GM12875 (cell line): ENCODE data around the gene DBR1.

ENCODE experiments used
- H3K4me3 ChIP-seq: one replicate; pipeline ENCODE4 v1.5.1; 2011; ENCODE audit warnings: low read depth, low read length, control low read depth
- TF ChIP-seq, protein P1 (sequence below): IDR thresholded peaks from 2 replicates; pipeline ENCODE4 v1.5.1; 2011; ENCODE audit warnings: low read depth, mild to moderate bottlenecking, control low read depth, inconsistent platforms, low read length, moderate library complexity, borderline replicate concordance; ENCODE audit not compliant: insufficient read depth

Gene DBR1

DNA sequence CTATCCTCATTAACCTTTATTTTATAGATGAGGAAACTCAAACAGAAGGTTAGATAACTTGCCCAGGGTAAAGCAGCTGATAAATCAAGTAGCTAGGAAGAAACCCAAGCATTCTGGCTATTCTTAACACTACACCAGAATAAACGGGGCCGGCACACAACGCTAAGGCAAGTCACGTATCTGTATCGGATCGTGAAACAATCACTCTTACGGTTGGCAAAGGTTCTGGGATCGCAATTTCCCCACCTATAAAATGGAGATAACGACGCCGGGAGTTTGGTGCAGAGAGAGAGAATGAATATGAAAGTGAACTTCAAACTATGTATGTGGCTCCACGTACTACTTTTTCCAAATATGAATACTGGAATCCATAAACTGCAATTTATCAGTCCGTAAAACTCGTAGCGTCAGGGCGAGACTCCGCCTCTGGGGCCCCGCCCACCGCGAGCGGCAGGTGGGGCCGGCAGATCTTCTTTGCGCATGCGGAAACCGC lies 12.1 kb upstream of the DBR1 start:
- peak overlapping the region; percentile 94 for H3K4me3 ChIP-seq
- TF ChIP-seq, protein P1, sequence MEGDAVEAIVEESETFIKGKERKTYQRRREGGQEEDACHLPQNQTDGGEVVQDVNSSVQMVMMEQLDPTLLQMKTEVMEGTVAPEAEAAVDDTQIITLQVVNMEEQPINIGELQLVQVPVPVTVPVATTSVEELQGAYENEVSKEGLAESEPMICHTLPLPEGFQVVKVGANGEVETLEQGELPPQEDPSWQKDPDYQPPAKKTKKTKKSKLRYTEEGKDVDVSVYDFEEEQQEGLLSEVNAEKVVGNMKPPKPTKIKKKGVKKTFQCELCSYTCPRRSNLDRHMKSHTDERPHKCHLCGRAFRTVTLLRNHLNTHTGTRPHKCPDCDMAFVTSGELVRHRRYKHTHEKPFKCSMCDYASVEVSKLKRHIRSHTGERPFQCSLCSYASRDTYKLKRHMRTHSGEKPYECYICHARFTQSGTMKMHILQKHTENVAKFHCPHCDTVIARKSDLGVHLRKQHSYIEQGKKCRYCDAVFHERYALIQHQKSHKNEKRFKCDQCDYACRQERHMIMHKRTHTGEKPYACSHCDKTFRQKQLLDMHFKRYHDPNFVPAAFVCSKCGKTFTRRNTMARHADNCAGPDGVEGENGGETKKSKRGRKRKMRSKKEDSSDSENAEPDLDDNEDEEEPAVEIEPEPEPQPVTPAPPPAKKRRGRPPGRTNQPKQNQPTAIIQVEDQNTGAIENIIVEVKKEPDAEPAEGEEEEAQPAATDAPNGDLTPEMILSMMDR: no peak

DNA sequence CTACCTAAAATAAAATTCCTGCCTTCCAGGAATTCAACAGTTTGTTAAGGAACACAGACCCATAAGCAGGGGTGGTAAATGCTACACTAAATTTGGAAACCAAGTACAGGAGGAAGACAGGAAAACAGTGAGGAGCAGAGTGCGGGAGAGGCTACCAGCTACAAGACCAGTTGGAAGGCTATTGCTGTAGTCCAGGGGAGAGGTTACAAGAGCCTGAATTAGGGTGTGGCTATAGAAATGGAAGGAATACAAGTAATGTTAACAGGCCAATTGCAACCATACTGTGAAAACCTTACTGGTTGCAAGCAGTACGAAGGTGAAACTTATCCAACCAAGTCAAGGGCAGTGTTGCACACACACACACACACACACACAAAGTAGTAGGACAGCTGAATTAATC lies 11.5 kb upstream of the DBR1 start:
- no peak overlapping the region for H3K4me3 ChIP-seq
- TF ChIP-seq, protein P1: no peak

DNA sequence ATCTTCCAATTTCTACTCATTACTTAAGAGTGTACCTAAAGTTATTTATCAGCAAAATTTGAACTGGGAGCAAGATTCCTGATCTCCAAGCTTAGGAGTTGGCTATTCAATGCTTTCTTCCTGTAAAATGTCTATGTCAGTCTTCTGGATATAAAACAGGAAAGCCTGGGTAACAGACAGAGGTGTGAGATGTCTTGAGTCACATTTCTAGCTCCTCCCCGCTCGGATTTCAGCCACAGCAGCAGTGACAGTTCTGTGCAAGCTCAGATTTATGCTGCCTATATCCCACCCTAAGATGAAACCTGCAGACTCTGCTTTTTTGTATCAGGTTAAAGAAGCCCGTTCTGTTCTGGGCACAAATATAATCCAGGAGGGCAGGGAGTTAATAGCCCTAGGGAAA lies 10.3 kb upstream of the DBR1 start:
- TF ChIP-seq, protein P1: no peak

DNA sequence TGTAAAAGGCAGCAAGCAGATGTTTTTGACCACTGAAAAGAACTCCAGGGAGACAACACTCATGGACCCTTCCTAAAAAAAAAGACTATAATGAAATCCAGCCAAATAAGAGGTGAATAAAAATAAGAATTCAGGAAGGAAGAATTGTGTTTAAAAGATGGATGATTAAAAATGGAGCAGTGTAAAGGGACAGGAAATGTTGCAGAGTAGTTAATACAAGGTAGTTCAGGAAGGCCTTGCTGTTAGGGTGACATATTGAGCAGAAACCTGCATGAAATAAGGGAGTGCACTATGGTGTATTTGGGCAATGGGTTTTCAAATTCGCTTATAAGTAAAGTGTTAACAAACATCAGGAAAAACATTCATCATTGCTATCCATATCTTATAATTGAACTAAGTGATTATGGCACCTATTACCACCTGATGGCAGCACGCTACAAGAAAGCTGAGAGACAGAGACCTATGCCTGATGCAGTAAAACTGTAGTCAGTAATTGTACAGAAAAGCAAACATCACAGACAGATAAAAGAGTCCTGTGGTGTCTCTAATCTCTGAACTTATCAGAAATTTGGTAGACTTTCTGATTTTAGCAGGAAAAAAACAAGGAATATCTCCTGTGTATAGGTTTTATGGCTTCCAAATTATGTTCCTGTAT lies 5.8 kb upstream of the DBR1 start:
- no peak overlapping the region for H3K4me3 ChIP-seq
- TF ChIP-seq, protein P1: peak; percentile 46; the same call in 1 of the 2 replicates

More for the DNA sequence above, 10.3 kb upstream of the DBR1 start:
- H3K4me3 ChIP-seq: no peak overlapping the region

DNA sequence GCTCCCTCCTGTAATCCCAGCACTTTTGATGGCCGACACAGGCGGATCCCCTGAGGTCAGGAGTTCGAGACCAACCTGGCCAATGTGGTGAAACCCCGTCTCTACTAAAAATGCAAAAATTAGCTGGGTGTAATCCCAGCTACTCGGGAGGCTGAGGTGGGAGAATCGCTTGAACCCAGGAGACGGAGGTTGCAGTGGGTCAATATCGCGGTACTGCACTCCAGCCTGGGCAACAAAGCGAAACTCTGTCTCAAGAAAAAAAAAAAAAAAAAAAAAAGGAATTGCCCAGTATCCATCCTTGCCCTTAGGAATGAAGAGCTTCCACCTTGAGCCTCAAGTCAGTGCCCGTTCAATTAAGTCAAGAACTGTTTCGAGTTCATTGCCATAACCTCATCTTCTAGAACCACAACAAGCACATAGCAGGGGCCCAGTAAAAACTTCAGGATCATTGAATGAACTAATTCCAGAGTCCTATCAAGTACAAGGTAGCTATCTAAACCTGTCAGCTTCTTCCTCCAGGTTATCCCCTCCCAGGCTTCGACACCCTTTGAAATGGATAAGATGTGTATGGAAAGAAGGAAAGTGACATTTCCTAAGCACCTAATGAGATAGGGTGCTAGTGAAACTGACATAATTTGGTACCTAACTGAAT lies 826 bp downstream of the DBR1 start:
- H3K4me3 ChIP-seq: peak overlapping the region; percentile 89
- TF ChIP-seq, protein P1: no peak

DNA sequence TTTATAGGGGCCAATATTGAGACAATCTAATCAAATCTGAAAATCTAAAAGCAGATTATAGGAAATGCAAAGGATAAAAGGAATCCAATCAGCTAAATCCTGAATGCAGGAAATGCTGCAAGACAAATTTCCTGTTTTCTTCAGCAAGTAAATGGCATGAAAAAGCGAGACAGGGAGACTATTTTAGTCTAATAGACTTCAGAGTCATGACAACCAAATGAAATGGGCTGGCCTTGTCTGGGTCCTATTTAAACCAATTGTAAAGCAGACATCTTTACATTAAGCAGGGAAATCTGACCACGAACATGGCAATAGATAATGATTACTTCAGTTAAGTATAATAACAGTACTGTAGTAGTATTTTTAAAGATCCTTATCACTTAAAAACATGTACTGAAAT lies 2.1 kb downstream of the DBR1 start:
- H3K4me3 ChIP-seq: no peak overlapping the region
- TF ChIP-seq, protein P1: no peak

DNA sequence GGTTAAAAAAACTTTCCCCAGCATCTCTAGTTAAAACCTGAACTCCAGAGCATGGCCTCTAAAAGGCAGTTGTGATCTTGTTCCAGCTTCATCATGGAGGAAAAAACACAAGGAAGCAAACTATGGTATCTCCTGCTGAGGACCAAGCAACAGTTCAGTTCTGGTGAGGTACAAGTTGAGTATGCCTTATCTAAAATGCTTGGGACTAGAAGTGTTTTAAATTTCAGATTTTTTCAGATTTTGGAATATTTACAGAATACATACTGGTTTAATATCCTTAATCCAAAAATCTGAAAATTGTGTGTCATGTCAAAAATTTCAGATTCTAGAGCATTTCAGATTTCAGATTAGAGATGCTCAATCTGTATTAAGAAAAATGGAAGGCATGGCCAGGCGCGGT lies 9.7 kb downstream of the DBR1 start:
- no peak overlapping the region for H3K4me3 ChIP-seq
- TF ChIP-seq, protein P1: no peak
